Fibroblast of villous mesenchyme (primary cell): ENCODE measurements around the gene NFAM1. TPM values are rescaled to one million over a fixed set of nuclear protein-coding genes. Genes with fewer than 3 reads are reported as not detected.

ENCODE experiments used
- DNase-seq: peaks from one replicate; pipeline ENCODE4 v3.0.0-alpha.2; 2010; ENCODE audit warnings: low read depth
- H3K4me3 ChIP-seq: 2 replicates; pipeline ENCODE4 v1.5.1; 2011; ENCODE audit warnings: low read depth, mild to moderate bottlenecking, low read length
- CTCF ChIP-seq: IDR thresholded peaks from 2 replicates; pipeline ENCODE4 v1.5.1; 2012; ENCODE audit warnings: low read depth, mild to moderate bottlenecking, low read length; ENCODE audit not compliant: insufficient read depth
- total RNA-seq: library from RNA; depleted of rRNA; stranded (reverse); fragments of >200 nt; gene quantifications from 2 replicates; pipeline ENCODE4 v1.2.3, GENCODE V29; 2012

NFAM1 gene
- total RNA-seq, 1 donor, result not detected

- DNase-seq, result no peak
- H3K4me3 ChIP-seq, result no peak overlapping the region
- TF ChIP-seq CTCF, result no peak
Observed at GRCh38 chr22:42408810-42409529, 23.2 kb downstream of the NFAM1 start.

- no peak for DNase-seq
- no peak for TF ChIP-seq CTCF
- H3K4me3 ChIP-seq, result no peak overlapping the region
Observed at GRCh38 chr22:42408276-42408675, 23.9 kb downstream of the NFAM1 start.

- no peak overlapping the region for H3K4me3 ChIP-seq
- no peak for TF ChIP-seq CTCF
- DNase-seq, result no peak
Observed at GRCh38 chr22:42404266-42404665, 27.9 kb downstream of the NFAM1 start.

GRCh38 chr22:42401535-42402334 is 30.5 kb downstream of the NFAM1 start:
- no peak for TF ChIP-seq CTCF
- DNase-seq, result no peak

GRCh38 chr22:42400811-42401534 is 31.2 kb downstream of the NFAM1 start:
- TF ChIP-seq CTCF, result no peak
- no peak for DNase-seq
- H3K4me3 ChIP-seq, result no peak overlapping the region

More at GRCh38 chr22:42401535-42402334, 30.5 kb downstream of the NFAM1 start:
- H3K4me3 ChIP-seq, result no peak overlapping the region

- DNase-seq, result peak; percentile 42
- no peak overlapping the region for H3K4me3 ChIP-seq
- TF ChIP-seq CTCF, result no peak
Observed at GRCh38 chr22:42399315-42400271, 32.6 kb downstream of the NFAM1 start.
